Ovary (tissue), 3 donors: ENCODE data around the gene DTX4.

ENCODE experiments used
- CTCF ChIP-seq, 3 donors: fragments of 450-650 bp in 2 of 3; fragments of 200-600 bp in 1 of 3; IDR thresholded peaks; one replicate each; pipeline versions ENCODE4 v1.5.1 to v1.8.0; 2016 to 2022; ENCODE audit warnings: antibody characterized with exemption in 3 of 3, mild to moderate bottlenecking in 1 of 3
- POLR2A ChIP-seq: fragments of 450-650 bp; IDR thresholded peaks from one replicate; pipeline ENCODE4 v1.6.1; 2017; ENCODE audit warnings: antibody characterized with exemption, mild to moderate bottlenecking, moderate library complexity
- donor health status: DM: no; HTN: no; CAD: no.

- no peak for TF ChIP-seq CTCF (IDR thresholded peaks at IDR 0.05)
- TF ChIP-seq POLR2A: no peak
Measured at GRCh38 chr11:59221441-59221840, 49.5 kb downstream of the DTX4 start.
